Measurements from ENCODE around the gene NUDC.

The NUDC gene

GRCh38 chr1:26951821-26952497, 30.4 kb downstream of the NUDC start:
- Mint-ChIP-seq H3K27me3 (ENCODE audit: low read depth) (peaks cover 17% of the 10 kb centered on the region), H3K27ac (no peak overlapping the region), H3K36me3 (ENCODE audit: low read depth) (no peaks in the 10 kb centered on the region), H3K4me1 (ENCODE audit: low read depth) (no peaks in the 10 kb centered on the region), H3K9me3 (no peaks in the 10 kb centered on the region), H3K4me3 (no peak overlapping the region)

- H3K27me3 Mint-ChIP-seq (ENCODE audit: low read depth), result peaks cover 24% of the 10 kb centered on the region
- no peaks in the 10 kb centered on the region for H3K36me3 Mint-ChIP-seq (ENCODE audit: low read depth)
- no peaks in the 10 kb centered on the region for H3K9me3 Mint-ChIP-seq
Measured at GRCh38 chr1:26953374-26953773, 31.8 kb downstream of the NUDC start.

DNA sequence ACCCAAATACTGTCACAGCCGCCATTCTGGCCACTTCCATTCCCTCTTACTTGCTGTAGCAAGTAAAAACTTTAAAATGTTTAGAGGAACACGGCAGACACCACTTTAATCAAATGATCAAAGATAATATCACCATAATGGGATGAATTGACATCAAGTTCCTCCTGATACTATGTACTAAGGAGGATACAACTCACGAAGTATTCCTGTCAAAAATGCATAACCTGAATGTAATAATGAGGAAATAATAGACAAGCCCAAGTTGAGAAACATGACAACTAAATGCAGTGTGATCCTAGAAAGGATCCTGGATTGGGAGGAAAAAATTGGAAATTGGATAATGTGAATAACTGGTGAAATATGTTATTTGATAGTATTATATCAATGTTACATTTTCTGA, 34.8 kb downstream of the NUDC start:
- Mint-ChIP-seq H3K36me3 (ENCODE audit: low read depth) (no peaks in the 10 kb centered on the region), H3K27me3 (ENCODE audit: low read depth) (peaks cover 44% of the 10 kb centered on the region), H3K4me3 (no peak overlapping the region), H3K4me1 (ENCODE audit: low read depth) (peaks cover 4% of the 10 kb centered on the region), H3K27ac (no peak overlapping the region), H3K9me3 (no peaks in the 10 kb centered on the region)

More at GRCh38 chr1:26953374-26953773, 31.8 kb downstream of the NUDC start:
- no peak overlapping the region for H3K27ac Mint-ChIP-seq
- H3K4me3 Mint-ChIP-seq, result no peak overlapping the region
- H3K4me1 Mint-ChIP-seq (ENCODE audit: low read depth), result no peaks in the 10 kb centered on the region

- peaks cover 4% of the 10 kb centered on the region for H3K4me1 Mint-ChIP-seq (ENCODE audit: low read depth)
- no peaks in the 10 kb centered on the region for H3K9me3 Mint-ChIP-seq
- H3K27me3 Mint-ChIP-seq (ENCODE audit: low read depth), result peaks cover 54% of the 10 kb centered on the region
- H3K4me3 Mint-ChIP-seq, result no peak overlapping the region
- H3K36me3 Mint-ChIP-seq (ENCODE audit: low read depth), result no peaks in the 10 kb centered on the region
- no peak overlapping the region for H3K27ac Mint-ChIP-seq
Measured at GRCh38 chr1:26957306-26957705, 35.8 kb downstream of the NUDC start.

DNA sequence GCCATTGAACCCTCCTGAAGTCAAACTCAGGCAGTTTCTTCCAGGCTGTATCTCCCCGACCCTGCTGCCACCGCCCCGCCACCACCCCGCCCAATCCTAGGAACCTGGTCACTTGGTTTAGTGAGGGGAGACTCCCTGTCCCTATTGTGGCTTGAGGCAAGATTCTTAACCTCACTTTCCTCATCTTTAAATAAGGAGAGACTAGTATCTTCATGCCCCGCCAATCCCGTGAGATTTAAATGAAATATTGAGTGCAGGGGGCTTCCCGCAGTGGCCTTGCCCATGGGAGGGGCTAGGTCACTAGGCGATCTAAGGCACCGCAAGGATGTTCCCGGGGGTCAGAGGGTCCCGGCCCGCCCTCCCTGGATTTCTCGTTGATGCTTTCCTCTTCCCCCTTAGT, 37.7 kb downstream of the NUDC start:
- H3K27me3 Mint-ChIP-seq (ENCODE audit: low read depth), result peaks cover 64% of the 10 kb centered on the region
- peak overlapping the region; percentile 42 for H3K4me3 Mint-ChIP-seq
- no peaks in the 10 kb centered on the region for H3K9me3 Mint-ChIP-seq
- peaks cover 4% of the 10 kb centered on the region for H3K4me1 Mint-ChIP-seq (ENCODE audit: low read depth)
- H3K27ac Mint-ChIP-seq, result no peak overlapping the region
- no peaks in the 10 kb centered on the region for H3K36me3 Mint-ChIP-seq (ENCODE audit: low read depth)

GRCh38 chr1:26959722-26960624, 38.4 kb downstream of the NUDC start, which contains the start of gene KDF1:
Gene KDF1 (minus strand): TSS chr1:26960468. CDS start chr1:26952380, 8,088 bp downstream.
- peaks cover 71% of the 10 kb centered on the region for H3K27me3 Mint-ChIP-seq (ENCODE audit: low read depth)
- H3K4me3 Mint-ChIP-seq, result peak within 1 kb of the TSS; percentile 54
- H3K27ac Mint-ChIP-seq, result no peak within 1 kb of the TSS
- H3K4me1 Mint-ChIP-seq (ENCODE audit: low read depth), result peaks cover 4% of the 10 kb centered on the region
- no peaks in the 10 kb centered on the region for H3K36me3 Mint-ChIP-seq (ENCODE audit: low read depth)
- H3K9me3 Mint-ChIP-seq, result no peaks in the 10 kb centered on the region

DNA sequence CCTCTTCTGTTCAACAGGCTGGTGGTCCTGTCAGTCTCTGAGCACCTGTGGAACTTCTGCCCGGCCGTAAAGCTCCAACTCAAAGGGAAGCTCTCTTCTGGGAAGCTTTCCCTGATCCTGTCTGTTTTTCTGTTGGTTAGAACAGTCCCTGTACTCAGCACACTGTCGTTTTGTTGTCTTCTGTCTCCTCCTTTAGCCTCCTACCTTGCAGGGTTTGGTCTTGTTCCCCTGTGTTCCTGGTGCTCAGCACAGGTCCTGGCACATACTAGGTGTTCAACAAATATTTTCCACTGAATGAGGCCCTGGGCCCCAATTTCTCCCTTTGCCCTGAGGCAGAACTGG, 39.1 kb downstream of the NUDC start:
- Mint-ChIP-seq H3K4me1 (ENCODE audit: low read depth) (peaks cover 4% of the 10 kb centered on the region), H3K36me3 (ENCODE audit: low read depth) (no peaks in the 10 kb centered on the region), H3K4me3 (peak overlapping the region; percentile 54), H3K27ac (no peak overlapping the region), H3K9me3 (no peaks in the 10 kb centered on the region), H3K27me3 (ENCODE audit: low read depth) (peaks cover 66% of the 10 kb centered on the region)

DNA sequence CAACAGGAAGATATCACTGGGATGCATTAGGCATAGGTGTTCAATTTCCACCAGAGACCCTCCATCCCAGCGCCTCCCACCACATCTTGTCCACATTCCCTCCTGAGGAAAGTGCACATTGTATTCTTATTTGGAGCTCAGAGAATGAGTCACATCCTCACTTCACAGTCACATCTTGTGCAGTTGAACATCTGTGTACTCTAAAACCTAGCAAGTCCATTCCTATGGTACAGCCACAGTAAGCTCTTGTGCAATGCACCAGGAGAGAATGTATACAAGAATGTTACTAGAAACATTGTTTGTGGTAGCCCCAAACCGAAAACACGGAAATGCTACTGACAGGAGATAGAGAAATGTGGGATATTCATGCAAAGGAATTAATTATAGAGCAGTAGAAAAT, 40.3 kb downstream of the NUDC start:
- Mint-ChIP-seq H3K27ac (no peak overlapping the region), H3K27me3 (ENCODE audit: low read depth) (peaks cover 67% of the 10 kb centered on the region), H3K4me3 (no peak overlapping the region), H3K36me3 (ENCODE audit: low read depth) (no peaks in the 10 kb centered on the region), H3K4me1 (ENCODE audit: low read depth) (peaks cover 4% of the 10 kb centered on the region), H3K9me3 (no peaks in the 10 kb centered on the region)

- no peaks in the 10 kb centered on the region for H3K36me3 Mint-ChIP-seq (ENCODE audit: low read depth)
- no peak overlapping the region for H3K4me3 Mint-ChIP-seq
- H3K9me3 Mint-ChIP-seq, result no peaks in the 10 kb centered on the region
- peaks cover 51% of the 10 kb centered on the region for H3K27me3 Mint-ChIP-seq (ENCODE audit: low read depth)
- no peak overlapping the region for H3K27ac Mint-ChIP-seq
- peaks cover 3% of the 10 kb centered on the region for H3K4me1 Mint-ChIP-seq (ENCODE audit: low read depth)
Measured at GRCh38 chr1:26965213-26965612, 43.7 kb downstream of the NUDC start.

- H3K4me1 Mint-ChIP-seq (ENCODE audit: low read depth), result peaks cover under 1% of the 10 kb centered on the region
- no peaks in the 10 kb centered on the region for H3K9me3 Mint-ChIP-seq
- peaks cover 50% of the 10 kb centered on the region for H3K27me3 Mint-ChIP-seq (ENCODE audit: low read depth)
- no peaks in the 10 kb centered on the region for H3K36me3 Mint-ChIP-seq (ENCODE audit: low read depth)
- no peak overlapping the region for H3K27ac Mint-ChIP-seq
- H3K4me3 Mint-ChIP-seq, result no peak overlapping the region
Measured at GRCh38 chr1:26965628-26966027, 44.1 kb downstream of the NUDC start.

DNA sequence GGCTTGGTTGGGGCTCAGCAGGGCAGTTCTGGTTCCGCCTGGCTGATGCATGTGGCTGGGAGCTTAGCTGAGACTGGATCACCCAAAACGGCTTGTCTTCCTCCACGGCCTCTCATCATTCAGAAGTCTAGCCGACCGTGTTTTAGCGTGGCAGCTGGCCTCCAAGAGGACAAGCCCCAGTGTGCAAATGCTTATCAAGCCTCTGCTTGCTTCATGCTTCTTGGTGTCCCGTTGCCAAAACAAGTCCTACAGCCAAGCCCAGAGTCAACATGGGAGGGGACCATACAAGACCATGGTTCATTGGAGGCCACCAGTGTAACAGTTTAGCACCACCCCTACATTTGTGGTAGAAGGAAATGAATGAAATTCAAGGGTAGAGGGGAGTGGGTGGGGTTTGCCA, 49.3 kb downstream of the NUDC start:
- no peak overlapping the region for H3K4me3 Mint-ChIP-seq
- H3K36me3 Mint-ChIP-seq (ENCODE audit: low read depth), result no peaks in the 10 kb centered on the region
- H3K4me1 Mint-ChIP-seq (ENCODE audit: low read depth), result no peaks in the 10 kb centered on the region
- no peak overlapping the region for H3K27ac Mint-ChIP-seq
- H3K9me3 Mint-ChIP-seq, result no peaks in the 10 kb centered on the region
- peaks cover 21% of the 10 kb centered on the region for H3K27me3 Mint-ChIP-seq (ENCODE audit: low read depth)

- Mint-ChIP-seq H3K36me3 (ENCODE audit: low read depth) (no peaks in the 10 kb centered on the region), H3K27me3 (ENCODE audit: low read depth) (peaks cover 13% of the 10 kb centered on the region), H3K4me3 (no peak overlapping the region), H3K27ac (no peak overlapping the region), H3K4me1 (ENCODE audit: low read depth) (no peaks in the 10 kb centered on the region), H3K9me3 (no peaks in the 10 kb centered on the region)
Measured at GRCh38 chr1:26971590-26971989, 50.0 kb downstream of the NUDC start.

- no peak overlapping the region for H3K27ac Mint-ChIP-seq
- H3K9me3 Mint-ChIP-seq, result no peaks in the 10 kb centered on the region
- H3K27me3 Mint-ChIP-seq (ENCODE audit: low read depth), result peaks cover 9% of the 10 kb centered on the region
- no peaks in the 10 kb centered on the region for H3K4me1 Mint-ChIP-seq (ENCODE audit: low read depth)
- H3K36me3 Mint-ChIP-seq (ENCODE audit: low read depth), result no peaks in the 10 kb centered on the region
- no peak overlapping the region for H3K4me3 Mint-ChIP-seq
Measured at GRCh38 chr1:26972390-26972789, 50.8 kb downstream of the NUDC start.

GRCh38 chr1:26972821-26973220, 51.3 kb downstream of the NUDC start:
- peaks cover 9% of the 10 kb centered on the region for H3K27me3 Mint-ChIP-seq (ENCODE audit: low read depth)
- H3K4me3 Mint-ChIP-seq, result no peak overlapping the region
- H3K27ac Mint-ChIP-seq, result no peak overlapping the region
- no peaks in the 10 kb centered on the region for H3K4me1 Mint-ChIP-seq (ENCODE audit: low read depth)
- no peaks in the 10 kb centered on the region for H3K9me3 Mint-ChIP-seq
- no peaks in the 10 kb centered on the region for H3K36me3 Mint-ChIP-seq (ENCODE audit: low read depth)

All from T-helper 1 cell treated with Interleukin-12 subunit alpha and Interleukin-12 subunit beta and Interleukin-4 antibody, amounts not matched to agents 30 μg/mL and 1 μg/mL, for 36 hours (primary cell).